ENCODE measurements around the gene TFCP2L1.

TFCP2L1 gene

GRCh38 chr2:121191191-121192170 is 93.5 kb downstream of the TFCP2L1 start:
- TF ChIP-seq CTCF (conservative IDR thresholded peaks at IDR 0.05; ENCODE audit: low read depth, low read length), result no peak
- no peak overlapping the region for H3K4me3 ChIP-seq (ENCODE audit: low read length)
- no peak for DNase-seq (ENCODE audit: low read depth)

- no peak for TF ChIP-seq CTCF (conservative IDR thresholded peaks at IDR 0.05; ENCODE audit: low read depth, low read length)
- H3K4me3 ChIP-seq (ENCODE audit: low read length), result no peak overlapping the region
- no peak for DNase-seq (ENCODE audit: low read depth)
Observed at GRCh38 chr2:121189661-121190381, 95.2 kb downstream of the TFCP2L1 start.

- no peak overlapping the region for H3K4me3 ChIP-seq (ENCODE audit: low read length)
- DNase-seq (ENCODE audit: low read depth), result no peak
- TF ChIP-seq CTCF (conservative IDR thresholded peaks at IDR 0.05; ENCODE audit: low read depth, low read length), result no peak
Observed at GRCh38 chr2:121189011-121189410, 96.0 kb downstream of the TFCP2L1 start.

- TF ChIP-seq CTCF (conservative IDR thresholded peaks at IDR 0.05; ENCODE audit: low read depth, low read length), result no peak
- H3K4me3 ChIP-seq (ENCODE audit: low read length), result no peak overlapping the region
- DNase-seq (ENCODE audit: low read depth), result no peak
Observed at GRCh38 chr2:121187982-121188411, 97.0 kb downstream of the TFCP2L1 start.

GRCh38 chr2:121187351-121187981 is 97.5 kb downstream of the TFCP2L1 start:
- H3K4me3 ChIP-seq (ENCODE audit: low read length), result no peak overlapping the region
- DNase-seq (ENCODE audit: low read depth), result no peak
- no peak for TF ChIP-seq CTCF (conservative IDR thresholded peaks at IDR 0.05; ENCODE audit: low read depth, low read length)

- no peak for DNase-seq (ENCODE audit: low read depth)
- TF ChIP-seq CTCF (conservative IDR thresholded peaks at IDR 0.05; ENCODE audit: low read depth, low read length), result no peak
- no peak overlapping the region for H3K4me3 ChIP-seq (ENCODE audit: low read length)
Observed at GRCh38 chr2:121186261-121186660, 98.7 kb downstream of the TFCP2L1 start.

Data from retinal pigment epithelial cell (primary cell).